Measurements from ENCODE around the gene LRTM1. TPM values are rescaled to one million over a fixed set of nuclear protein-coding genes. Genes with fewer than 3 reads are reported as not detected.

LRTM1 gene
- not detected for total RNA-seq

GRCh38 chr3:54928046-54928770 lies at the start of gene LRTM1:
Gene LRTM1 (minus strand): TSS chr3:54928059. CDS start chr3:54927911, 148 bp downstream.

